HG03469 (cell line): ENCODE data around the gene SPRYD3.
"Not testable (repeated sequence)": the region's sequence is repeated elsewhere in the genome, so short reads cannot be mapped to it uniquely, and the experiment has no call there.

Experiments
- ATAC-seq: cut with Tn5 transposase; IDR thresholded peaks from one replicate; pipeline ENCODE4 v1.9.1; 2021; ENCODE audit warnings: mild to moderate bottlenecking, moderate library complexity, moderate number of reproducible peaks; ENCODE audit not compliant: unreplicated experiment

Gene SPRYD3, protein sequence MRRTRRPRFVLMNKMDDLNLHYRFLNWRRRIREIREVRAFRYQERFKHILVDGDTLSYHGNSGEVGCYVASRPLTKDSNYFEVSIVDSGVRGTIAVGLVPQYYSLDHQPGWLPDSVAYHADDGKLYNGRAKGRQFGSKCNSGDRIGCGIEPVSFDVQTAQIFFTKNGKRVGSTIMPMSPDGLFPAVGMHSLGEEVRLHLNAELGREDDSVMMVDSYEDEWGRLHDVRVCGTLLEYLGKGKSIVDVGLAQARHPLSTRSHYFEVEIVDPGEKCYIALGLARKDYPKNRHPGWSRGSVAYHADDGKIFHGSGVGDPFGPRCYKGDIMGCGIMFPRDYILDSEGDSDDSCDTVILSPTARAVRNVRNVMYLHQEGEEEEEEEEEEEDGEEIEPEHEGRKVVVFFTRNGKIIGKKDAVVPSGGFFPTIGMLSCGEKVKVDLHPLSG

DNA sequence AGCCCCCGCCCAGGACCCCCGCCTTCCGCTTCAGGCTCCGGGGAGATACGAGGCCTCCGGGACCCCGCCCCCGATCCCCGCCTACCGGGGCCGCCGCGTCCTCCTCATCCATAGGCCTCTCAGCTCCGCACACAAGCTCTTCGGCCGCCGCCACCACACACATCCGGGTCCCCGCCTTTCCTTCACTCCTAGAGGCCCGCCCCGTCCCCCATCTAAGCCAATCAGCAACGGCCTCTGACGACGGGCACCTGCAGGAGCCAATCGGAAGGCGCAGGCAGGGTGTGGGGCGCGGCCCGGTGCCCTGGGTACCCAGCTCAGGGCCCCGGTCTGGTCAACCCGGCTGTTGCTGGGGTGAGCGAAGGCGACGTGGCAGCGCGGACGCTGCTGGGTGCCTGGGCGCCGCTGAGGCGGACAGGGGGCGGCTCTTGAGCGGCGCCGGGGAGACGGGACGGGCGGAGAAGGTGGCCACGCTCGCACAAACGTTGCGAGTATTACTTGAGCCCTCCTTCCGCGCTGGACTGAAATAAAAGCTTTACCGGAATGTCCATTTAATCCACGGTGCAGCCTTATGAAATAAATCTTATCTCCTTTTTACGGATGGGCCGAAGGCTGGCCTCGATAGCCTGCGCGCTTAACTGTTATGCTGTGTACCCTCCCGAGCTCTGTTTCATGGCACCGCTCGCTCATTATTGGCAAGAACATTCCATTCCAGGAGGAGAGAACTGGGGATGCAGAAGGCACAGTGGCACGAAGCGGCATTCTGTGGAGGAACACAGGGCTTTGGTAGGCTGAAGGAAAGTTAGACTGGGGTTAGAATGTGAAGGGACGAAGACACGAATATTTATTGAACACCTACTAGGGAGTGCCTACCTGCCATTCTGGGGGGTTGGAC is at the start of gene SPRYD3:
Gene SPRYD3, minus strand, starts transcription at position 165 of the 892 bp plus-strand sequence. Its CDS starts 57 bp downstream, at position 108.
- ATAC-seq, result peak; percentile 95

GRCh38 chr12:53127169-53127568 is 48.0 kb upstream of the SPRYD3 start:
- ATAC-seq, result no peak

DNA sequence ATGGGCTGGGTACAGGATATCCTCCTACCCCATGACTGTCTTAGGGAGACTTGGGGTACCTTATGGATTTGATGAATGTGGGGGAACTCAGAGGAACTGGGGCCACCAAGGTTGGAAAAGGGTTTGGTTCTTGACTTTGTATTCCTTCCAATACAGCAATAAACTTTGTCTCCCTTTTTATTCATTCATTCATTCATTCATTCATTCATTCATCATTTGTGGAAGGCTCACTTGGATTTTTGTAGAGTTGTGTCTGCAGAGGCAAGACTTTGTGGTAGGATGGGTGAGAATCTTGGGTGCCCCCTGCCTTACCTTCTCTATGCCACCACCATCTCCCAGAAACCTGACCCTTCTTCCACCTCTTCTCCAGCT is 45.1 kb upstream of the SPRYD3 start:
- ATAC-seq, result no peak

DNA sequence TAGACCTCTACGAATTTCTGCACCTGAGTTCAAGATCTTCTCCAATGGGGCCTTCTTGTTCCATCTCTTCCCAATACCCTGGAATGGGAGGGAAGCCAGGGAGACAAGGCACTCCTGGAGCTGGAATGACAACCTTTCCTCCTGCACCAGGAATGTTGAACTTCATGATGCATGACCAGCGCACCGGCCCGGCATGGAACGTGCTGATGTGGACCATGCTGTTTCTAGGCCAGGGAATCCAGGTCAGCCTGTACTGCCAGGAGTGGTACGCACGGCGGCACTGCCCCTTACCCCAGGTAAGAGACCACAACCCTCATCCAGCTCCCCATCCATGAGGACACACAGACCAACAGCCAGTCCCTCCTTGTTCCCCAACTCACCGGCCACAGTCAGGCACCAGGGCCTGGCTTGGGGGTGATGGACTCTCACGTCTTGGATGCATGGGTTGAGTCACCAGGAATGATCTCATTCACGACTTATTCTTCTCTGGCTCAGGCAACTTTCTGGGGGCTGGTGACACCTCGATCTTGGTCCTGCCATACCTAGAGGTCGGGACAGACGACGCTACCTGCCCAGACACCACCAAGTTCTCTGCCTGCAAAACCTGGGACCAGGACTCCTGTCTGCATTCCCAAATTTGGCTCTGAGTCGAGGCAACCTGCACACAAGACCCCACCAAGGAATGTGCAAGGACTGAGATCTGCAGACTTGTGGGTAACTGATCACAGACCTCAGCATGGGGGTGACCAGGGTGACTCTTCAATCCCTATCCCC is 44.6 kb upstream of the SPRYD3 start:
- no peak for ATAC-seq

GRCh38 chr12:53122961-53123468 is 43.8 kb upstream of the SPRYD3 start:
- ATAC-seq, result no peak

- ATAC-seq, result no peak
These were observed 41.7 kb upstream of the SPRYD3 start for GRCh38 chr12:53120685-53121525.

- ATAC-seq, result no peak
These were observed 39.6 kb upstream of the SPRYD3 start for GRCh38 chr12:53118751-53119300.

DNA sequence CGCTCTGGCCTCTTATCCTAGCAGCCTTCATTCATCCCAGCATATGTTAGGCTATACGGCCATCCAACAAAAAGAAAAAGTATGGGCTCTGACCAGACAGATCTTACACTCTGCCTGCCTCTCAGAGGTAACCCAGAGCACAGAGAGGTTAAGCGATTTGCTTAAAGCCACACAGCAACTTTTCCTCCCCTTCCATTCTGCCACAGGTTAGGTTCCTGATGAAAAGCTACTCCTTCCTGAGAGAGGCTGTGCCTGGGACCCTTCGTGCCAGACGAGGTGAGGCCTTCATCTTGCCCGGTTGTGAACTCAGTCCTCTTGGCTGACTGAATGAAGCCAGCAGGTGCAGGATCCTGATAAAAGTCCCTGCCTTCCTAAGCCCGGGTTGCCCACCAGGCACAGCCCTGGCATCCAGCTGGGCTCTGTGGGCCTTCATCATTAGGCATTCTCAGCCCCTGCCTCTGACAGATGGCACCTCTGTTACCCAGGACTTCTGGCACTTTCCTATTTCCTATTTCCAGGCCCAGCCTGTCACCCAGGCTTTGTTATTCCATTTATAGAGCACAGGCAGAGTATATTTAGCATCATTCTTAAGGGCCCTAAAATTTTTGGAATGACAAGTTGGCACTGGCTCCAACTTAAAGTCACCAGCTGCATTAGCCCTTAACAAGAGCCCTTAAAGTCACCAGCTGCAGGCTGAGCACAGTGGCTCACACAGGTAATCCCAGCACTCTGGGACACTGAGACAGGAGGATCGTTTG is 36.9 kb upstream of the SPRYD3 start:
- no peak for ATAC-seq

DNA sequence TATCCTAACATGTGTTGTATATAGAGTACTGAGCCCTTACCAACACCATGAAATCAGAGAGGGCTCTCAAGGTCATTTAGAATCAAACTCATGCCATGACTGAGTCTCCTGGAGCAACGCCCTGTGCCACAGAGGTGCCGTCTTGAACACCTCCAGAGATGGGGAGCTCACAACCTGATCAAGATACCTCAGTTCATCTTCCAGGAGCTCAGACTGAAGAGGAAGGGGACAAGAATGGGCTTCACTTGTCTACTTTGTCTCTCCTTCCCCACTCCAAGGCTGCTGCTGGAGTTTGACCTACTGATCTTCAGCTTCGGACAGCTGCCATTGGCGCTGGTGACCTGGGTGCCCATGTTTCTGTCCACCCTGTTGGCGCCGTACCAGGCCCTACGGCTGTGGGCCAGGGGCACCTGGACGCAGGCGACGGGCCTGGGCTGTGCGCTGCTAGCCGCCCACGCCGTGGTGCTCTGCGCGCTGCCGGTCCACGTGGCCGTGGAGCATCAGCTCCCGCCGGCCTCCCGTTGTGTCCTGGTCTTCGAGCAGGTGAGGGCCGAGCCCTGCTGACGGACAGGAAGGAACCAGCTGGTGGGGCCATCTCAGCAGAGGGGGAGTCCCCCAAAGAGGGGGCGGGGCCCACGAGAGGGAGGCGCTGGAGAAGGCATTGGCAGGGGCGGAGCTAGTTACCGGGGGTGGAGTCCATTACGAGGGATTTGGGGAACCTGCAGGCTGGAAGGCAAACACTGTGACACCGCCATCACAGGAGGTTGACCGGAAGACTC is 36.1 kb upstream of the SPRYD3 start:
- ATAC-seq, result no peak

- no peak for ATAC-seq
These were observed 34.8 kb upstream of the SPRYD3 start for GRCh38 chr12:53113951-53114350.

DNA sequence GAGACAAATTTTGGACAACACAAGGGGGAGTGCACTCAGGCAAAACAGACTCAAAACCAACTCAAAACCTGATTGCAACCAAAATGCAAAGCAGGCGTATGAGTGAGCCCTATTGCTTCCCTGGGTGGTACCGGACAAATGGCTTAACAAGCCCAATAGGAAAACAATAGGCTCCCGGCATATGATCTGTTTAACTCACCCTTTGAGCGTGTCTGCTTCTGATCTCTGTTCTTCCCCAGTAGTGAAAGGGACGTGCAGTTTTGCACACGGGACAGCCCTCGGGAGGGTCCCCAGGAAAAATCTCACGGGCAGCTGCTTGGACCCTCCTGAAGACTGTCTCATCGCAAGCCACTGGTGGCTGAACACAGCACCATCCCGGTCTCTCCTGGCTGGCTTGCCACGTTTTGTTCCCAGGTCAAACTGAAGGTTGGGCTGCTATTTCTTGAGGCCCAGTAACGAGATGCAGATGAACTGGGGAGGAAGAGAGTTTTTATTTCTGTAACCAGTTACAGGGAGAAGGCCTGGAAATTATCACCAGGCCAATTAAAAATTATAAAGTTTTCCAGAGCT is 34.0 kb upstream of the SPRYD3 start:
- no peak for ATAC-seq

GRCh38 chr12:53112431-53112830 is 33.2 kb upstream of the SPRYD3 start:
- not testable (repeated sequence) for ATAC-seq

- ATAC-seq, result no peak
These were observed 27.9 kb upstream of the SPRYD3 start for GRCh38 chr12:53107122-53107521.

DNA sequence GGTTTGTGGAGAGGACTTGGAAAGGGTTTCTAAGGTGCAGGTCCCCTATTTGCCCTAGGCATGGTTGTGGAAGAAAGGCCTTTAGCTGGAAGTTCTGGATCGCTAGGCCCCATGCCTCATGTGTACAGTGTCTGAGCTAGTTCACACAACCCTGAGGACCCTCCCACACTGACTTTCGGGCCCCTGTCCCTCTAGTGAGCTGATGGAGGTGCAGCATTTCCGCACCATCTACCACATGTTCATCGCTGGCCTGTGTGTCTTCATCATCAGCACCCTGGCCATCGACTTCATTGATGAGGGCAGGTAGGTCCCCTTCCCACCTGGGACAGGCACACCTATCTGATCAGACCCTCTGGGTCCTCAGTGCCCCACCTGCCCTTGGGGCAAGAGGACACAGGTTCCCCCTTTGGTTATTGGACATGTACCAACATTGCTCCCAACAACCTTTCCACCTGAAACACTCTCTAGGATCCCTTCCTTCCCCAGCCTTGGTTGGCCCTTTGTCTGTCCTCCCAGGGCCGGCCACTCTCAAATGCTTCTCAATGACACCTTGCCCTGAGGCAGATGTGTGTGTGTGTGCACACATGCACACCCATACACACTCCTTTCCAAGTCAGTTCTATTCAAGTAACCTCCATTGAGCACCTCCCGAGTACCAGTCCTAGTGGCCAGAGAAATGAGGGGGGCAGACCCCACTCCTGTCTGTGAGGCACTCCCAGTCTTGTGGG is 26.7 kb upstream of the SPRYD3 start:
- no peak for ATAC-seq

DNA sequence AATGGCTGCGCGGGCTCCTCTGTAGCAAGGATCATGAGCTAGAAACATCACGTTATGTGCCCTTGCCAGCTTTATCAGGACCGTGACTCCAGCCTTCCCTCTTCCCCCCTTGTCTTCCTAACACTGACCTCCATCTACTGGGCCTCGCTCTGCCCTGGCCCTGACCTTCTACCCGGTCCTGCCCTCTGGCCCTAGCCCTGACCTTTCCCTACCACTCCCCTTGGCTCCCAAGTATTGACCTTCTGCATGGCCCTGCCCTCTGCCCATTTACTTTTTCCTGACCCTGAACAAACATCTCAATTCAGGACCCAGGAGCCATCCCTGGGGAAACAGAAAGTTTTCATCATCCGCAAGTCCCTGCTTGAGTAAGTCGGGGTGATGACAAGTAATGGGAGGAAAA is 26.1 kb upstream of the SPRYD3 start:
- no peak for ATAC-seq

- no peak for ATAC-seq
These were observed 24.7 kb upstream of the SPRYD3 start for GRCh38 chr12:53103860-53104305.
